Measurements from ENCODE around the gene TM7SF2. TPM values are rescaled to one million over a fixed set of nuclear protein-coding genes. Genes with fewer than 3 reads are reported as not detected.
"Not testable (repeated sequence)": the region's sequence is repeated elsewhere in the genome, so short reads cannot be mapped to it uniquely, and the experiment has no call there.

The TM7SF2 gene
- total RNA-seq, 1 donor from 2014 or later: 54.3 TPM

DNA sequence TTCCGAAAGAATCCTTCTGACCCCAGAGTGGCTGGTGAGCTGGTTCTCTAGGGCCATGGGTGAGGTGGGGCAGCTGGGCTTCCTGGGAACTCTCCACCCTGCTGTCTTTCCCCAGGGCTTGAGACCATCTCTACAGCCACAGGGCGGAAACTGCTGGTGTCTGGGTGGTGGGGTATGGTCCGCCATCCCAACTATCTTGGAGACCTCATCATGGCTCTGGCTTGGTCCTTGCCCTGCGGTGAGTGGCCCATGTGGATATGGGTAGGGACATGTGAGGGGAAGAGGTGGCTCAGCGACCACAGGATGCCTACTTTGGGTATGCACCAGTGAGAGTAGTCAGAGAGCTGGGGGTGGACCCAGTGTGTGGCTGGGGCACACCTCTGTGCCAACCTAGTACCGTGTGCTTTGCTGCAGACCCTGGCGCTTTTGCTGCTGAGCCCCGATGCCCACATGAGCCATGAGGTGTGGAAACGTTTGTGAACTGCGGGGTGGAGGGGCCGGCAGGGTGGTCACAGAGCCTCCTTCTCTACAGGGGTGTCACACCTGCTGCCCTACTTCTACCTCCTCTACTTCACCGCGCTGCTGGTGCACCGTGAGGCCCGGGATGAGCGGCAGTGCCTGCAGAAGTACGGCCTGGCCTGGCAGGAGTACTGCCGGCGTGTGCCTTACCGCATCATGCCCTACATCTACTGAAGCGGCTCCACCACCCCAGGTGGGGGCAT lies 3.9 kb downstream of the TM7SF2 start:
- DNase-seq: no peak

DNA sequence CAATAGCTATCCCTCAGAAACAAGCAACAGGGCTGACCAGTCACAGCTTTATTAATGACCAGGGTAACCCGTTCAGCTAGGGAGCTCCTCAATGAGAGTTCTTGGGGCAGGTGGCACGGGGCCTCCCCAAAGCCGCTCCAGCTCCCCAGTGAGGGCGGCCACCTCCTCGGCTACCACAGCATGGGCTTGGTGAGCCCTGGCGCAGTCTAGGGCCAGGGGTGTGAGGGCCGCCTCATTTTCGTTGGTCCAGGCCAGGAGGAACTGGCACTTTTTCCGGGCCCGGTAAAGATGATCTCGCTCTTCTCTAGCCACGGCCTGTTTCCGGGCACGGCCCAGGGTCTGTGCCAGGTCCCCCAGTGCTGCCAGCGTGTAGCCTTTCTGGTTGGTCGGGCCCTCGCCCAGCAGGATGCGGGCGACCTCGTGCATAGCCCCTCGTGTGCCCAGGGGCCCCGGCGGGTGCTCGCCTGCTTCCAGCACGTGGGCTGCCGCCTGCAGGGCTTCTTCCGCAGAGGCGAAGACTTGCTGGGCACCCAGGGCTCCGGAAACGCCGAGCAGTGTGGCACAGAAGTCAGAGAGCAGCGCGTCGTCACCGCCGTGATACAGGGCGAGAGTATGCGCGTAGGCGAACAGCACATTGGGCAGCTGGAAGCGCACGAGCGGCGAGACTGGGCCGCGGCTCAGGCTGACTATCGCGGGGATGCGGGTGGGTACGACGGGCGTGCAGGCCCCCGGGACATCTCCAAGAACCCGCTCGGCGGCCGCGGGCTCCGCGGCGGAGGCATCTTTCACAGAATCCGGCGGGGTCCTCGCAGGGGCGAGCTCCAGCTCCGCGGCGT lies 4.9 kb downstream of the TM7SF2 start:
- peak; percentile 23 for DNase-seq

DNA sequence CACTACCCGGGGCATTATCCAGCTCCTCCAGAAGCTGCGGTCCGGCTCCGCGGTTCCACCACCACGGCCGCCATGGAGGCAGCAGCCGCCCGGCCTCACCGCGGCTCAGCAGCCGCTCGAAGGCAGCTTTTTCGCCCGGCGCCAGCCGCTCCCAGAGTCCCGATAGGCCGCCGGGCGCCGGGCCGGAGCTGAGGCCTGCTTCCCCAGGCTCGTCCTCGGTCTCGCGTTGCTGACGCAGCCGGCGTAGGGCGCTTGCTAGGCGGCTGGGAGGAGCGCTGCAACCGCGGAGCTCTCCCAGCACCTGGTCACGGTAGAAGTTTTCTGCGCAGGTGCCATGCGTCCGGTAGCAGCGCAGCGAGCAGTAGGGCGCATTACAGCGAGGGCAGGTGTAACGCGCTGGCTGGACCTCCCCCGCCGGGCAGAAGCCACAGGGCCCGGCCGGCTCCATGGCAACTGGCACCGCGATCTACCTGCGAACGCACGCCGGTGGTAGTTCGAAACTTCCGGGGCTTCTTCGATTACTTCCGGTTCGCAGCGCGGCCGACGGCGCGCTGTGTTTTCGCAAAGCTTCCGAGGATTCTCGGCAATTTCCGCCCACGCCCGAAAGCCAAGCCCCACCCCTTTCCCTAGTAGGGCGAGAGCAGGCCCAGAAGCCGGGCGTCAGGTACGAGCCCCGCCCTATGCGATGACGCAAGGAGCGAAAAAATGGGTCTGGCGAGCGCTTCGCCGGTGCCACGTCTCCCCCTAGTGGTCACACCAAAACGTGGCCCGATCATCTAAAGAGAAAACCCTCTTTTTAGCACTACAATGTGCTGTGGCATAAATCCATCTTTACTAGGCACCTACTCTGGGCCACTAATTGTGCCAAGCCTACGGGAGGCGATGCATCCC lies 5.8 kb downstream of the TM7SF2 start, which contains the start of gene ZNHIT2:
Gene ZNHIT2 (minus strand): TSS at position 496 of the 891 bp plus-strand sequence. CDS start 48 bp downstream, at position 448.
- peak; percentile 98 for DNase-seq

GRCh38 chr11:65118097-65118837 lies 6.6 kb downstream of the TM7SF2 start:
- no peak for DNase-seq

DNA sequence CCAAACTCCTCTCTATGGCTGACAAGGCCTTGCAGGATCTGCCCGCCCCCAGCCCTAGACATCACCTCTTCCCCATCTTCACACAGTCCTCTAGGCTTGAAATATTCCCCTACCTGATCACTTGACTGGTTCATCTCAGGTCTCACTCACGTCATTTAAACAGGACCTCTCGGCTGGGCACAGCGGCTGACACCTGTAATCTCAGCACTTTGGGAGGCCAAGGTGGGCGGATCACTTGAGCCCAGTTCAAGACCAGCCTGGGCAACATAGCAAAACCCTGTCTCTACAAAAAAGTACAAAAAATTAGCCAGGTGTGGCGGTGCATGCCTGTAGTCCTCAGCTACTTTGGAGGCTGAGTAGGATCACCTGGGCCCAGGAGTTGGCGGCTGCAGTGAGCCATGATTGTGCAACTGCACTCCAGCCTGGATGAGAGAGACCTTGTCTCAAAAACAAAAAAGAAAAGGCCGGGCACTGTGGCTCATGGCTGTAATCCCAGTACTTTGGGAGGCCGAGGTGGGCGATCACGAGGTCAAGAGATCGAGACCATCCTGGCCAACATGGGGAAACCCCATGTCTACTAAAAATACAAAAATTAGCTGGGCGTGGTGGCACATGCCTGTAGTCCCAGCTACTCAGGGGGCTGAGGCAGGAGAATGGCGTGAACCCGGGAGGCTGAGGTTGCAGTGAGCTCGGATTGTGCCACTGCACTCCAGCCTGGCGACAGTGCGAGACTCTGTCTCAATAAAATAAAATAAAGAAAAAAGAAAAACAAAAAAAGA lies 7.4 kb downstream of the TM7SF2 start:
- not testable (repeated sequence) for DNase-seq

DNA sequence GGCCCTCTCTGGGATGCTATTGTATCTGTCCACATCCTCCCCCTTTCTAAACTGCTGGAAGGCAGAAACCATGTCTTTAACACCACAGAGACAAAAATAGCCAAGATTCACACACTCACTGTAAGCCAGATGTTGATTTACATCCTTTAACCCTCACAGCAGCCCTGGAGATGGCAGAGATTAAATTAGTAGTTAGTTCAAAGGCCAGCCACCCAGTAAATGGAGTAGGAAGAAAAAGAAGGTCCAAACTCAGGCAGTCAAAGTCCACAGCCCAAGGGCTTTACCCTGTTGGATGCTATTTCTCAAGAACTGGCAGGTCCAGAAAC lies 8.0 kb downstream of the TM7SF2 start:
- DNase-seq: no peak

DNA sequence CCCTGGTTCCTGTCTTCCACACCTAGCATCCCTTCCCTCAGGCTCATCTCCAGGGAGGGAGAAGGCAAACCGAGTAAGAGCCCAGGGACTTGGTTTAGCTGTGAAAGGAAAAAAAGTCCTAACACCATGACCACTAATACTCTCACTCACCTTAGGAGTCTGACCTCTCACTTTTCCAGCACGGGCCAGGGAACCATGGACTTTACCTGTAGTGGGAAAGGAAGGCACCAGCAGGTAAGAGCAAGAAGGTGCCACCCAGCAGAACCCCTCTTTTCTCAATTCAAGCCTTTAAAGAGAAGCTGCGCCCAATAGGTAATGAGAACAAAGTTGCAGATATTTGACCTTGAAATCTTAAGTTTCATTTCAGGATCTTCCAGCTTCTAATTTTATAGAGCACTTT lies 9.2 kb downstream of the TM7SF2 start:
- no peak for DNase-seq

- no peak for DNase-seq
Observed at GRCh38 chr11:65121447-65121864, 9.8 kb downstream of the TM7SF2 start.

- peak; percentile 96 for DNase-seq
Observed at GRCh38 chr11:65121865-65122696, 10.4 kb downstream of the TM7SF2 start, which contains the start of the genes FAU and MRPL49. Gene FAU (minus strand): TSS chr11:65122134. CDS start chr11:65121813, 321 bp downstream. Gene MRPL49 (plus strand): TSS chr11:65122321. CDS start chr11:65122347, 26 bp downstream.

DNA sequence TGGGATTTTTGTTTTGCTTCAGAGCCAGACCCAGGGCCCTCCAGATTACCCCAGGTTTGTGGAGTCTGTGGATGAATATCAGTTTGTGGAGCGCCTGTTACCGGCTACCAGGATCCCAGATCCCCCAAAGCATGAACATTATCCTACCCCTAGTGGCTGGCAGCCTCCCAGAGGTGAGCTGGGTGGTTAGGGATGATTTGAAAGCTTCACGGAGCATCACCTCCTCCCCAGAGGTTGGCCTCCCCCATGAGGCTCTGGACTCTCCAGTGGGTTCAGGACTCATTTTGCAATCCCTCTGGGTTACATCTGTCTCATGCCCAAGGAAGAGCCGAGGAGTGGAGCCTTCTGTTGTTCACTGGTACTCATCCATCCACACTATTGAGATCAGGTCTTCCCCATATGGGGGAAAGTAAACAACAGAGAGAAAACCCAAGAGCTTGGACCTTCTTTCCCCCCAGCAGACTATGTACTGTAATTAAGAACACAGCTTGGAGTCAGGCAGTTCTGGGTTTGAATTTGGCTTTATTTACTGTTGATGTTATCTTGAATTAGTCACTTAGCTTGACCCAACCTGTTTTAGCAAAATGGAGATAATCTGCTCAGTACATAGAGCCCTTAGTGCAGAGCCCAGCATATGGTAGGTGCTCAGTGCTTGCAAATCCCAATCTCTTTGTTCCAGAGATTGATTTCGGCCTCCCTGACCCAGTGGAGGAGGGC lies 13.0 kb downstream of the TM7SF2 start:
- no peak for DNase-seq

DNA sequence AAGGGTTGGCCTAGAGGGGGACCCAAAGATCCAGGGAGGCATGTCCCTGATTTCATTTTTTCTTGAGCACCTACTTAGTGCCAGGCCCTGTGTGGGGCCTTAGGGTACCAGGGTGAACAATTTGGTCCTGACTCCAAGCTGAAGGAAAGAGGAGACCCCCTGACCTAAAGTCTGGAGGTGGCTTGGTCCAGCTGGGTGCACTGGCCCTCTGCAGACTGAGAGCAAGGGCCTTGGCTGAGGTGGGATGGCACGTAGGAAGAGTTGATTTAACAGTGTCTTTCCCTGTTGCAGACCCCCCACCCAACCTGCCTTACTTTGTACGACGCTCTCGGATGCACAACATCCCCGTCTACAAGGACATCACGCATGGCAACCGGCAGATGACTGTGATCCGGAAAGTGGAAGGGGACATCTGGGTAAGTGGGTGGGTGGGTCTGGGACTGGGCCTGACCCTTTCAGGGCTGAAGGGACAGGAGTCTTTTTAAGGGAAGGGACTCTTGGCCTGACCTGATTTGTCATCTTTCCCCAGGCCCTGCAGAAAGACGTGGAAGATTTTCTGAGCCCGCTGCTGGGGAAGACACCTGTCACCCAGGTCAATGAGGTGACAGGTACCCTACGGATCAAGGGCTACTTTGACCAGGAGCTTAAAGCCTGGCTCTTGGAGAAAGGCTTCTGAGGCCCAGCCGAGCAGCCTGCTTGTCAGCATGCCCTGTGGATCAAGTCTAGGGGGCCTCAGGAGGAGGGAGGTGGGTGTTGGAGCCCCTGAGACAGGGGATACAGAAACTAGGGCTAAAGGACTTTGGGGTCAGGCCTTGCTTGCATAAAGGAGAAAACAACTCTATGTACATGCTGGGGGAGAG lies 13.8 kb downstream of the TM7SF2 start:
- no peak for DNase-seq

- DNase-seq: no peak
Observed at GRCh38 chr11:65126624-65127274, 15.1 kb downstream of the TM7SF2 start.

- no peak for DNase-seq
Observed at GRCh38 chr11:65127473-65128181, 16.0 kb downstream of the TM7SF2 start.

- no peak for DNase-seq
Observed at GRCh38 chr11:65128182-65129145, 16.8 kb downstream of the TM7SF2 start.

DNA sequence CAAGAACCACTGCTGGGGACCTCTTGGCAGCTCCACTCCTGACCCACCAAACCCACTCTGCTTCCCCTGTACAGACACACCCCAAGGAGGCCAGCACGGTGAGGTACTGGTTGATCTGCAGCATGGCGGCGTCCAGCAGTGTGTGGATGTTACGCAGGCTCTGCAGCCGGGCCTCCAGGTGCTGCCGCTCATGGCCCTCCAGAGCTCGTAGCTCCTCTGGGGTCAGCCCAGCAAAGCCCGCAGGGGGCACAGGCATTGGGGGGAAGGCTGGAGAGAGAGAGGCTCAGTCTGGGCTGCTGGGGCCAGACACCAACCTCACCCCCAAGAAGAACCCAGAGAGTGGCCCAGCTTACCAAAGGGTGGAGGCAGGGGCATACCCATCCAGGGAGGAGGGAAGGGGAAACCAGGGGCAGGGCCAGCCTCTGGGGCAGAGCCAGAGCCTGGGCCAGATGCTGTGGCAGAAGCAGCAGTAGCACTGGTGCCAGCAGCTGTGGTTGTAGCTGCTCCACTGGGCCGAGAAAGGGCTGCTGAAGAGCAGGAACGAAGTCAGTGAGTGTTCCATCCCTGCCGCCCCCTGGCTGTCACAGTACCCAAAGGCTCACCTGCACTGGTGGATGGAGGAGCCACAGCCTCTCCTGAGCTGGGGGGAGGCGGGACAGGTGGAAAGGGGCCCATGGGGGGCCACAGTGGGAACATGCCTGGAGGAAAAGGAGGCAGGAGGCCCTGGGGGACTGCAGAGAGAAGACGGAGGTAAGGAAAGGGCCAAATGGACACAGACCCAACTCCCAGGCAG lies 18.2 kb downstream of the TM7SF2 start:
- no peak for DNase-seq

Data from occipital lobe (tissue), 2 donors.